ELF-1 (cell line): ENCODE results near the gene TRIM10.

Experiments
- DNase-seq: peaks from one replicate; pipeline ENCODE4 v3.0.0-alpha.2; 2016; ENCODE audit warnings: low read depth, low spot score

Gene TRIM10

GRCh38 chr6:30160785-30161531 lies at the start of gene TRIM10:
TRIM10 (minus strand) TSS chr6:30161211; CDS start chr6:30160858, 353 bp downstream.
- no peak for DNase-seq

GRCh38 chr6:30207619-30208295 lies 46.7 kb upstream of the TRIM10 start:
- no peak for DNase-seq

- DNase-seq: peak; percentile 73
Measured at GRCh38 chr6:30206799-30207618, 46.0 kb upstream of the TRIM10 start.

GRCh38 chr6:30206152-30206551 lies 45.1 kb upstream of the TRIM10 start:
- DNase-seq: no peak

GRCh38 chr6:30204116-30204515 lies 43.1 kb upstream of the TRIM10 start:
- DNase-seq: no peak

- no peak for DNase-seq
Measured at GRCh38 chr6:30202366-30202765, 41.4 kb upstream of the TRIM10 start.

GRCh38 chr6:30200551-30201281 lies 39.7 kb upstream of the TRIM10 start:
- DNase-seq: no peak

- DNase-seq: no peak
Measured at GRCh38 chr6:30198166-30199084, 37.4 kb upstream of the TRIM10 start.

- no peak for DNase-seq
Measured at GRCh38 chr6:30196376-30196775, 35.4 kb upstream of the TRIM10 start.

- no peak for DNase-seq
Measured at GRCh38 chr6:30195951-30196350, 34.9 kb upstream of the TRIM10 start.

- no peak for DNase-seq
Measured at GRCh38 chr6:30194797-30195690, 34.0 kb upstream of the TRIM10 start.

GRCh38 chr6:30192076-30192475 lies 31.1 kb upstream of the TRIM10 start:
- no peak for DNase-seq

- no peak for DNase-seq
Measured at GRCh38 chr6:30188541-30188940, 27.5 kb upstream of the TRIM10 start.

GRCh38 chr6:30185846-30186484 lies 25.0 kb upstream of the TRIM10 start:
- no peak for DNase-seq

- no peak for DNase-seq
Measured at GRCh38 chr6:30184417-30185031, 23.5 kb upstream of the TRIM10 start.

- DNase-seq: no peak
Measured at GRCh38 chr6:30180145-30180544, 19.1 kb upstream of the TRIM10 start.

- no peak for DNase-seq
Measured at GRCh38 chr6:30178837-30179236, 17.8 kb upstream of the TRIM10 start.

GRCh38 chr6:30175765-30176164 lies 14.8 kb upstream of the TRIM10 start:
- no peak for DNase-seq

GRCh38 chr6:30172681-30173080 lies 11.7 kb upstream of the TRIM10 start:
- no peak for DNase-seq
